ENCODE data around the gene SDK1. TPM values are rescaled to one million over a fixed set of nuclear protein-coding genes. Genes with fewer than 3 reads are reported as not detected.

SDK1 gene
- polyA plus RNA-seq, 2 donors, result 0.33 to 0.47 TPM

GRCh38 chr7:3670898-3671297 lies 369.8 kb downstream of the SDK1 start:
- Histone ChIP-seq H3K9me3 (ENCODE audit: control insufficient read depth in 2 of 2, insufficient read depth in 1 of 2, low read depth in 1 of 2, low read length in 1 of 2) (no peaks in the 10 kb centered on the region), H3K27me3 (ENCODE audit: control insufficient read depth in 1 of 2, insufficient read depth in 2 of 2, low read length in 2 of 2) (peaks cover 0 to 3% of the 10 kb centered on the region in 2 donors), H3K4me3 (ENCODE audit: low read depth in 1 of 2, low read length in 2 of 2) (no peak overlapping the region), H3K27ac (ENCODE audit: low read depth in 2 of 2, low read length in 1 of 2) (no peak overlapping the region), H3K4me1 (ENCODE audit: control insufficient read depth in 2 of 2, insufficient read depth in 2 of 2, low read length in 1 of 2) (no peaks in the 10 kb centered on the region), H3K36me3 (ENCODE audit: control insufficient read depth in 2 of 2, insufficient read depth in 2 of 2, low read length in 1 of 2) (no peaks in the 10 kb centered on the region)
- 60 to 72% methylated on average over 4 of the region's 4 CpGs for WGBS, 2 donors

GRCh38 chr7:3673524-3673923 lies 372.5 kb downstream of the SDK1 start:
- Histone ChIP-seq H3K9me3 (ENCODE audit: control insufficient read depth in 2 of 2, insufficient read depth in 1 of 2, low read depth in 1 of 2, low read length in 1 of 2) (no peaks in the 10 kb centered on the region), H3K27ac (ENCODE audit: low read depth in 2 of 2, low read length in 1 of 2) (no peak overlapping the region), H3K36me3 (ENCODE audit: control insufficient read depth in 2 of 2, insufficient read depth in 2 of 2, low read length in 1 of 2) (no peaks in the 10 kb centered on the region), H3K27me3 (ENCODE audit: control insufficient read depth in 1 of 2, insufficient read depth in 2 of 2, low read length in 2 of 2) (no peaks in the 10 kb centered on the region), H3K4me3 (ENCODE audit: low read depth in 1 of 2, low read length in 2 of 2) (no peak overlapping the region), H3K4me1 (ENCODE audit: control insufficient read depth in 2 of 2, insufficient read depth in 2 of 2, low read length in 1 of 2) (no peaks in the 10 kb centered on the region)
- WGBS, 2 donors, result 69 to 80% methylated on average over 5 of the region's 5 CpGs

- no peaks in the 10 kb centered on the region for H3K4me1 ChIP-seq (ENCODE audit: control insufficient read depth in 2 of 2, insufficient read depth in 2 of 2, low read length in 1 of 2)
- H3K27me3 ChIP-seq (ENCODE audit: control insufficient read depth in 1 of 2, insufficient read depth in 2 of 2, low read length in 2 of 2), result no peaks in the 10 kb centered on the region
- H3K4me3 ChIP-seq (ENCODE audit: low read depth in 1 of 2, low read length in 2 of 2), result no peak overlapping the region
- H3K36me3 ChIP-seq (ENCODE audit: control insufficient read depth in 2 of 2, insufficient read depth in 2 of 2, low read length in 1 of 2), result no peaks in the 10 kb centered on the region
- no peaks in the 10 kb centered on the region for H3K9me3 ChIP-seq (ENCODE audit: control insufficient read depth in 2 of 2, insufficient read depth in 1 of 2, low read depth in 1 of 2, low read length in 1 of 2)
- no peak overlapping the region for H3K27ac ChIP-seq (ENCODE audit: low read depth in 2 of 2, low read length in 1 of 2)
- 90 to 91% methylated on average over 4 of the region's 4 CpGs for WGBS, 2 donors
These were observed 377.3 kb downstream of the SDK1 start for GRCh38 chr7:3678314-3678810.

- H3K9me3 ChIP-seq (ENCODE audit: control insufficient read depth in 2 of 2, insufficient read depth in 1 of 2, low read depth in 1 of 2, low read length in 1 of 2), result peaks cover 0 to 3% of the 10 kb centered on the region in 2 donors
- no peaks in the 10 kb centered on the region for H3K36me3 ChIP-seq (ENCODE audit: control insufficient read depth in 2 of 2, insufficient read depth in 2 of 2, low read length in 1 of 2)
- H3K27me3 ChIP-seq (ENCODE audit: control insufficient read depth in 1 of 2, insufficient read depth in 2 of 2, low read length in 2 of 2), result no peaks in the 10 kb centered on the region
- no peaks in the 10 kb centered on the region for H3K4me1 ChIP-seq (ENCODE audit: control insufficient read depth in 2 of 2, insufficient read depth in 2 of 2, low read length in 1 of 2)
- no peak overlapping the region for H3K4me3 ChIP-seq (ENCODE audit: low read depth in 1 of 2, low read length in 2 of 2)
- WGBS, 2 donors, result 50 to 52% methylated on average over 10 of the region's 10 CpGs
- no peak overlapping the region for H3K27ac ChIP-seq (ENCODE audit: low read depth in 2 of 2, low read length in 1 of 2)
These were observed 381.1 kb downstream of the SDK1 start for GRCh38 chr7:3682028-3682710.

- 79 to 80% methylated on average over 12 of the region's 12 CpGs for WGBS, 2 donors
- H3K27me3 ChIP-seq (ENCODE audit: control insufficient read depth in 1 of 2, insufficient read depth in 2 of 2, low read length in 2 of 2), result no peaks in the 10 kb centered on the region
- H3K27ac ChIP-seq (ENCODE audit: low read depth in 2 of 2, low read length in 1 of 2), result no peak overlapping the region
- peaks cover 0 to 3% of the 10 kb centered on the region in 2 donors for H3K9me3 ChIP-seq (ENCODE audit: control insufficient read depth in 2 of 2, insufficient read depth in 1 of 2, low read depth in 1 of 2, low read length in 1 of 2)
- H3K4me3 ChIP-seq (ENCODE audit: low read depth in 1 of 2, low read length in 2 of 2), result no peak overlapping the region
- no peaks in the 10 kb centered on the region for H3K4me1 ChIP-seq (ENCODE audit: control insufficient read depth in 2 of 2, insufficient read depth in 2 of 2, low read length in 1 of 2)
- no peaks in the 10 kb centered on the region for H3K36me3 ChIP-seq (ENCODE audit: control insufficient read depth in 2 of 2, insufficient read depth in 2 of 2, low read length in 1 of 2)
These were observed 382.8 kb downstream of the SDK1 start for GRCh38 chr7:3683546-3684539.

GRCh38 chr7:3688071-3688470 lies 387.0 kb downstream of the SDK1 start:
- Histone ChIP-seq H3K4me1 (ENCODE audit: control insufficient read depth in 2 of 2, insufficient read depth in 2 of 2, low read length in 1 of 2) (no peaks in the 10 kb centered on the region), H3K27ac (ENCODE audit: low read depth in 2 of 2, low read length in 1 of 2) (no peak overlapping the region), H3K4me3 (ENCODE audit: low read depth in 1 of 2, low read length in 2 of 2) (no peak overlapping the region), H3K36me3 (ENCODE audit: control insufficient read depth in 2 of 2, insufficient read depth in 2 of 2, low read length in 1 of 2) (no peaks in the 10 kb centered on the region), H3K27me3 (ENCODE audit: control insufficient read depth in 1 of 2, insufficient read depth in 2 of 2, low read length in 2 of 2) (no peaks in the 10 kb centered on the region), H3K9me3 (ENCODE audit: control insufficient read depth in 2 of 2, insufficient read depth in 1 of 2, low read depth in 1 of 2, low read length in 1 of 2) (peaks cover 0 to 3% of the 10 kb centered on the region in 2 donors)
- 36 to 63% methylated on average over 2 of the region's 2 CpGs for WGBS, 2 donors

- Histone ChIP-seq H3K36me3 (ENCODE audit: control insufficient read depth in 2 of 2, insufficient read depth in 2 of 2, low read length in 1 of 2) (no peaks in the 10 kb centered on the region), H3K27me3 (ENCODE audit: control insufficient read depth in 1 of 2, insufficient read depth in 2 of 2, low read length in 2 of 2) (no peaks in the 10 kb centered on the region), H3K9me3 (ENCODE audit: control insufficient read depth in 2 of 2, insufficient read depth in 1 of 2, low read depth in 1 of 2, low read length in 1 of 2) (peaks cover 0 to 4% of the 10 kb centered on the region in 2 donors), H3K4me3 (ENCODE audit: low read depth in 1 of 2, low read length in 2 of 2) (no peak overlapping the region), H3K4me1 (ENCODE audit: control insufficient read depth in 2 of 2, insufficient read depth in 2 of 2, low read length in 1 of 2) (no peaks in the 10 kb centered on the region), H3K27ac (ENCODE audit: low read depth in 2 of 2, low read length in 1 of 2) (no peak overlapping the region)
- 88% methylated on average over 3 of the region's 3 CpGs for WGBS, 2 donors
These were observed 387.8 kb downstream of the SDK1 start for GRCh38 chr7:3688842-3689241.

GRCh38 chr7:3691478-3692158 lies 390.6 kb downstream of the SDK1 start:
- Histone ChIP-seq H3K9me3 (ENCODE audit: control insufficient read depth in 2 of 2, insufficient read depth in 1 of 2, low read depth in 1 of 2, low read length in 1 of 2) (peaks cover 0 to 2% of the 10 kb centered on the region in 2 donors), H3K4me3 (ENCODE audit: low read depth in 1 of 2, low read length in 2 of 2) (no peak overlapping the region), H3K4me1 (ENCODE audit: control insufficient read depth in 2 of 2, insufficient read depth in 2 of 2, low read length in 1 of 2) (no peaks in the 10 kb centered on the region), H3K36me3 (ENCODE audit: control insufficient read depth in 2 of 2, insufficient read depth in 2 of 2, low read length in 1 of 2) (no peaks in the 10 kb centered on the region), H3K27ac (ENCODE audit: low read depth in 2 of 2, low read length in 1 of 2) (no peak overlapping the region), H3K27me3 (ENCODE audit: control insufficient read depth in 1 of 2, insufficient read depth in 2 of 2, low read length in 2 of 2) (no peaks in the 10 kb centered on the region)
- 63 to 79% methylated on average over 5 of the region's 5 CpGs for WGBS, 2 donors

GRCh38 chr7:3695602-3696001 lies 394.6 kb downstream of the SDK1 start:
- H3K4me3 ChIP-seq (ENCODE audit: low read depth in 1 of 2, low read length in 2 of 2), result no peak overlapping the region
- no peaks in the 10 kb centered on the region for H3K27me3 ChIP-seq (ENCODE audit: control insufficient read depth in 1 of 2, insufficient read depth in 2 of 2, low read length in 2 of 2)
- no peak overlapping the region for H3K27ac ChIP-seq (ENCODE audit: low read depth in 2 of 2, low read length in 1 of 2)
- no peaks in the 10 kb centered on the region for H3K36me3 ChIP-seq (ENCODE audit: control insufficient read depth in 2 of 2, insufficient read depth in 2 of 2, low read length in 1 of 2)
- 87 to 88% methylated on average over 6 of the region's 6 CpGs for WGBS, 2 donors
- H3K9me3 ChIP-seq (ENCODE audit: control insufficient read depth in 2 of 2, insufficient read depth in 1 of 2, low read depth in 1 of 2, low read length in 1 of 2), result peaks cover 0 to 2% of the 10 kb centered on the region in 2 donors
- H3K4me1 ChIP-seq (ENCODE audit: control insufficient read depth in 2 of 2, insufficient read depth in 2 of 2, low read length in 1 of 2), result no peaks in the 10 kb centered on the region

Measured in esophagus (tissue), 2 donors.